ENCODE results near the gene SPECC1L. TPM values are rescaled to one million over a fixed set of nuclear protein-coding genes. Genes with fewer than 3 reads are reported as not detected.

SPECC1L gene
- 61.6 and 66.4 TPM in 2 replicates for total RNA-seq (2021; fragmentation: NEBNext Ultra II Directional; extraction: Animal tissue kit (Norgen Biotek cat#: 25700))
- 15.7 and 16.4 TPM in 2 replicates for polyA plus RNA-seq (2011; rRNA removed)
- 20.7 TPM for polyA plus RNA-seq (2011; cell fraction: cytosol; rRNA removed)
- polyA plus RNA-seq (2011; cell fraction: nucleus; rRNA removed), result 36.2 TPM
- polyA plus RNA-seq (2012, experiment 1 of 2), result 25.4 to 29.1 TPM (median 26.5 TPM) in 4 replicates
- 2.6 TPM for polyA plus RNA-seq (2012, experiment 2 of 2)
- 18.8 TPM for polyA plus RNA-seq (2013, experiment 1 of 2)
- 18.6 TPM for polyA plus RNA-seq (2013, experiment 2 of 2)
- 43.5 and 46.1 TPM in 2 replicates for polyA minus RNA-seq (2011; rRNA and poly(A)+ RNA removed)
- polyA minus RNA-seq (2011; cell fraction: cytosol; rRNA and poly(A)+ RNA removed), result 21.0 TPM
- 49.8 TPM for polyA minus RNA-seq (2011; cell fraction: nucleus; rRNA and poly(A)+ RNA removed)
- long read RNA-seq, experiment 1, full-length matches to known transcripts, result 2 of 30 reads
- long read RNA-seq, experiment 1, partial matches to known transcripts, result 27 of 30 reads
- long read RNA-seq, experiment 1, other reads (novel, unspliced or antisense), result 1 of 30 reads
- long read RNA-seq, experiment 2, partial matches to known transcripts, result 1 of 1 reads
- long read RNA-seq, experiment 2, other reads (novel, unspliced or antisense), result 0 of 1 reads

- CTCF ChIA-PET (ENCODE audit: partially characterized antibody), result no interaction called here
- no peak for FAIRE-seq
- TF ChIP-seq TAF1 (IDR thresholded peaks at IDR 0.05; ENCODE audit: low read depth, low read length) (peak; percentile 87), SRF (IDR thresholded peaks at IDR 0.05; ENCODE audit: low read depth, low read length) (no peak), TBP (IDR thresholded peaks at IDR 0.05; ENCODE audit: low read depth, low read length) (peak; percentile 77), ASH2L (IDR thresholded peaks at IDR 0.05; ENCODE audit: low read length) (peak; percentile 96), CEBPB (IDR thresholded peaks at IDR 0.05; ENCODE audit: low read depth, low read length) (no peak), NRF1 (IDR thresholded peaks at IDR 0.05; ENCODE audit: low read depth, low read length) (peak; percentile 75), KDM4A (IDR thresholded peaks at IDR 0.05; ENCODE audit: low read depth, low read length, severe bottlenecking) (peak; percentile 79), TEAD4 (IDR thresholded peaks at IDR 0.05; ENCODE audit: low read depth, low read length) (no peak)
- TF ChIP-seq, protein P1, sequence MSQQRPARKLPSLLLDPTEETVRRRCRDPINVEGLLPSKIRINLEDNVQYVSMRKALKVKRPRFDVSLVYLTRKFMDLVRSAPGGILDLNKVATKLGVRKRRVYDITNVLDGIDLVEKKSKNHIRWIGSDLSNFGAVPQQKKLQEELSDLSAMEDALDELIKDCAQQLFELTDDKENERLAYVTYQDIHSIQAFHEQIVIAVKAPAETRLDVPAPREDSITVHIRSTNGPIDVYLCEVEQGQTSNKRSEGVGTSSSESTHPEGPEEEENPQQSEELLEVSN (IDR thresholded peaks at IDR 0.05), result peak; percentile 74
These were observed at the start of gene SPECC1L for GRCh38 chr22:24270556-24271385. SPECC1L (plus strand) TSS chr22:24270831; CDS start chr22:24302232, 31,401 bp downstream.

More at GRCh38 chr22:24270556-24271385, at the start of gene SPECC1L:
- Histone ChIP-seq H2BK15ac (ENCODE audit: low read length) (no peak within 1 kb of the TSS), H3K18ac (ENCODE audit: extremely low read depth, low read length) (peak within 1 kb of the TSS; percentile 98), H4K5ac (ENCODE audit: insufficient read length, low read depth, low read length) (peak within 1 kb of the TSS; percentile 94), H3K36me3 (ENCODE audit: control insufficient read depth in 2 of 4, insufficient read depth in 4 of 4, low read length in 3 of 4) (no peaks in the 10 kb centered on the region), H4K91ac (replicated peaks; ENCODE audit: insufficient read length, low read length) (peak within 1 kb of the TSS; percentile 96), H2BK5ac (ENCODE audit: low read depth, low read length) (peak within 1 kb of the TSS; percentile 87), H3K23ac (ENCODE audit: insufficient read length) (no peak within 1 kb of the TSS), H3K4ac (replicated peaks; ENCODE audit: insufficient read length, low read depth, low read length) (peak within 1 kb of the TSS; percentile 93), H3K4me1 (replicated peaks in 1 of 4; ENCODE audit: control insufficient read depth in 3 of 4, insufficient read depth in 4 of 4, low read length in 3 of 4) (peaks cover 0 to 8% (median 2%) of the 10 kb centered on the region in 4 experiments; a peak in 3 of 7 replicates), H3K9ac (replicated peaks in 1 of 4; ENCODE audit: extremely low read depth in 1 of 4, low read depth in 3 of 4, low read length in 3 of 4) (peak within 1 kb of the TSS; percentile 92 to 98 (median 94)), H3K4me3 (ENCODE audit: extremely low read depth in 1 of 4, insufficient read depth in 2 of 4, low read depth in 3 of 4, low read length in 4 of 4) (peak within 1 kb of the TSS; percentile 89 to 92 (median 90)), H3K79me1 (ENCODE audit: low read depth, low read length) (no peaks in the 10 kb centered on the region), H2BK20ac (ENCODE audit: low read length) (no peak within 1 kb of the TSS), H3K56ac (replicated peaks; ENCODE audit: insufficient read length, low read depth, low read length) (peak within 1 kb of the TSS; percentile 92), H3K9me3 (ENCODE audit: insufficient read depth in 2 of 2, low read depth in 1 of 2, low read length in 1 of 2) (no peaks in the 10 kb centered on the region), H4K8ac (ENCODE audit: extremely low read depth, insufficient read depth, low read length) (peak within 1 kb of the TSS; percentile 96; the same call in 1 of the 2 replicates), H4K20me1 (replicated peaks in 1 of 2; ENCODE audit: control insufficient read depth in 1 of 2, insufficient read depth in 2 of 2, low read length in 2 of 2) (peaks cover 0 to 2% of the 10 kb centered on the region in 2 experiments), H3K79me2 (ENCODE audit: control insufficient read depth in 1 of 2, insufficient read depth in 2 of 2, low read length in 2 of 2) (peaks cover 5 to 46% of the 10 kb centered on the region in 2 experiments), H3K14ac (ENCODE audit: insufficient read length) (no peak within 1 kb of the TSS), H3K23me2 (ENCODE audit: low read depth, low read length) (peaks cover 4% of the 10 kb centered on the region; the same call in 1 of the 2 replicates), H3K4me2 (ENCODE audit: insufficient read depth in 1 of 2, low read depth in 2 of 2, low read length in 2 of 2) (peak within 1 kb of the TSS; percentile 67 to 82), H2AFZ (ENCODE audit: low read length) (peak within 1 kb of the TSS; percentile 79; the same call in 1 of the 2 replicates), H2AK5ac (ENCODE audit: low read depth, low read length) (no peak within 1 kb of the TSS), H2BK120ac (replicated peaks; ENCODE audit: low read depth, low read length) (peak within 1 kb of the TSS; percentile 92), H3K27ac (ENCODE audit: low read depth, low read length) (peak within 1 kb of the TSS; percentile 94), H2BK12ac (ENCODE audit: low read depth, low read length) (peak within 1 kb of the TSS; percentile 75), H3K27me3 (replicated peaks in 1 of 4; ENCODE audit: control insufficient read depth in 3 of 4, extremely low read depth in 1 of 4, insufficient read depth in 3 of 4, low read length in 3 of 4) (no peaks in the 10 kb centered on the region)
- POLR2A ChIA-PET (ENCODE audit: partially characterized antibody), result interaction anchor here (1.0 to 1.4 kb wide), 3 partner anchors 19 to 284 kb away, joined by 3 read pairs; partner anchors contain the start of gene GUCD1
- DNase-seq (ENCODE audit: low read depth in 1 of 2, low spot score in 2 of 2), result peak; percentile 84 to 97
- 2% methylated on average over 48 of the region's 89 CpGs; no CpG with 5 or more reads in 1 of the 2 experiments for WGBS, 2 experiments (ENCODE audit: extremely low coverage in 1 of 2, insufficient coverage in 1 of 2, insufficient read length in 1 of 2, insufficient replicate concordance in 2 of 2, low coverage in 1 of 2, low lambda C conversion rate in 2 of 2, missing lambda C conversion rate in 1 of 2)
